Dermis blood vessel endothelial cell (primary cell): ENCODE measurements around the gene PPM1M. TPM values are rescaled to one million over a fixed set of nuclear protein-coding genes. Genes with fewer than 3 reads are reported as not detected.
A peak's percentile ranks its signal among the peaks of the same experiment; 100 is the strongest.

Source experiments
- DNase-seq: peaks from one replicate; pipeline ENCODE4 v3.0.0; 2010
- total RNA-seq: library from RNA; depleted of rRNA; stranded (reverse); fragments of >200 nt; gene quantifications from 2 replicates; pipeline ENCODE4 v1.2.3, GENCODE V29; 2014

Gene PPM1M
- total RNA-seq, 1 donor from 2014 or later = 20.6 TPM

- DNase-seq = no peak
These were observed 14.6 kb upstream of the PPM1M start for GRCh38 chr3:52230889-52231499.

- peak; percentile 83 for DNase-seq
These were observed 13.9 kb upstream of the PPM1M start for GRCh38 chr3:52231502-52232278.

- peak; percentile 41 for DNase-seq
These were observed 13.1 kb upstream of the PPM1M start for GRCh38 chr3:52232279-52233107.

- no peak for DNase-seq
These were observed 12.4 kb upstream of the PPM1M start for GRCh38 chr3:52233108-52233591.

- DNase-seq = no peak
These were observed 11.6 kb upstream of the PPM1M start for GRCh38 chr3:52233968-52234367.

GRCh38 chr3:52234516-52235447 lies 10.8 kb upstream of the PPM1M start:
- no peak for DNase-seq

- DNase-seq = no peak
These were observed 9.1 kb upstream of the PPM1M start for GRCh38 chr3:52236424-52236886.

GRCh38 chr3:52237006-52237656 lies 8.4 kb upstream of the PPM1M start:
- no peak for DNase-seq

GRCh38 chr3:52237657-52238172 lies 7.8 kb upstream of the PPM1M start:
- DNase-seq = peak; percentile 79

- DNase-seq = peak; percentile 31
These were observed 7.3 kb upstream of the PPM1M start for GRCh38 chr3:52238193-52238760.

- peak; percentile 84 for DNase-seq
These were observed 6.5 kb upstream of the PPM1M start, which contains the start of gene TWF2 for GRCh38 chr3:52238761-52239701. TSS of gene TWF2 (minus strand) at chr3:52239158. CDS start at chr3:52239016, 142 bp downstream.

GRCh38 chr3:52240059-52240885 lies 5.3 kb upstream of the PPM1M start:
- peak; percentile 61 for DNase-seq

GRCh38 chr3:52240886-52241370 lies 4.6 kb upstream of the PPM1M start:
- DNase-seq = no peak

- DNase-seq = no peak
These were observed 3.5 kb upstream of the PPM1M start for GRCh38 chr3:52242039-52242438.

GRCh38 chr3:52243791-52244628 lies 1.5 kb upstream of the PPM1M start:
- peak; percentile 67 for DNase-seq

- no peak for DNase-seq
These were observed 683 bp downstream of the PPM1M start for GRCh38 chr3:52246264-52246620.

- peak; percentile 30 for DNase-seq
These were observed 1.3 kb downstream of the PPM1M start for GRCh38 chr3:52246728-52247408.
